HG02943 (cell line): ENCODE data around the gene HIPK1.

Experiments used
- ATAC-seq: cut with Tn5 transposase; IDR thresholded peaks from one replicate; pipeline ENCODE4 v1.9.1; 2021; ENCODE audit warnings: mild to moderate bottlenecking, low read depth, moderate library complexity; ENCODE audit not compliant: unreplicated experiment

The HIPK1 gene

GRCh38 chr1:113977906-113978305, 48.8 kb downstream of the HIPK1 start:
- no peak for ATAC-seq

DNA sequence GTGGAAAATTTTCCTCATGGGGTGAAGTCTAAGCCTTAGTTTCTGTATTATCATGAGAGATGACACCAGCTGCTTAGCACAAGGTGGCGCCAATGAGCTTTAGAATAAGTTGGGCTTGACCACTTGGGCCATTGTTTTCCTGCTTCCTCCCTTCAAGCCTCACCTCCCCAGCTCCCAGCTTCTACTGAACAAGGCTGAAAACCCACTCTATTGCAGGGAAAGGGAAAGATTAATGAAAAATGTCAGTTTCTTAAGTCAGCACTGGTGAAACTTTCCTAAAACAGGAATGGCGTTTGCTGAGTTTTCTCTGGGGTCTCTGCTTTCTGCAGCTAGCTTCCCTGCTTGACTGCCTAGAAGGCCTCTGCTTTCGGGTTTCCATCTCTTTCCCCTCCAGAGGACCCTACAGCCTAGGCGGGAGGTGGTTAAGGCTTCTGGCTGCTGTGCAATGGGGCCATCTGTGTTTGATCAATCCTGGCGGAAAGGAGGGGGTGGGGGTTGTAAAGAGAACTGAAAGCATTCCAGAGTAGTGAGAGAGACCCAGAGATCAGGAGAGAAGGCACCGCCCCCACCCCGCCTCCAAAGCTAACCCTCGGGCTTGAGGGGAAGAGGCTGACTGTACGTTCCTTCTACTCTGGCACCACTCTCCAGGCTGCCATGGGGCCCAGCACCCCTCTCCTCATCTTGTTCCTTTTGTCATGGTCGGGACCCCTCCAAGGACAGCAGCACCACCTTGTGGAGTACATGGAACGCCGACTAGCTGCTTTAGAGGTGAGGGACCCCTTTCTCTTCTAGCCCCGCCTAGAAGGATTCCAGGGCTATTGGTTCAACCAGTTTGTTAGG, 50.0 kb downstream of the HIPK1 start, which contains the start of gene OLFML3:
TSS of gene OLFML3 (plus strand) at position 612 of the 840 bp plus-strand sequence. CDS start at position 655, 43 bp downstream.
- ATAC-seq, result no peak

DNA sequence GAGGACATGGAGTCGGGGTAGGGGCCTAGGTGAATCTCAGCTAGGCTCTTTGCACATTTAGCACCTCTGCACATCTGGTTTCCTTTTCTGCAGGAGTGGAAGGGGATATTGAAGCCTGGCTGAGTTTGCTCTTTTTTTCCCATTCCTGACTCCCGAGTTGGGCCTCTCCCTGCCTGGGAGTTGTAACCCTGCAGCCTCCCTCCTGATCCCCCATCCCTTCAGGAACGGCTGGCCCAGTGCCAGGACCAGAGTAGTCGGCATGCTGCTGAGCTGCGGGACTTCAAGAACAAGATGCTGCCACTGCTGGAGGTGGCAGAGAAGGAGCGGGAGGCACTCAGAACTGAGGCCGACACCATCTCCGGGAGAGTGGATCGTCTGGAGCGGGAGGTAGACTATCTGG, 51.0 kb downstream of the HIPK1 start:
- no peak for ATAC-seq

DNA sequence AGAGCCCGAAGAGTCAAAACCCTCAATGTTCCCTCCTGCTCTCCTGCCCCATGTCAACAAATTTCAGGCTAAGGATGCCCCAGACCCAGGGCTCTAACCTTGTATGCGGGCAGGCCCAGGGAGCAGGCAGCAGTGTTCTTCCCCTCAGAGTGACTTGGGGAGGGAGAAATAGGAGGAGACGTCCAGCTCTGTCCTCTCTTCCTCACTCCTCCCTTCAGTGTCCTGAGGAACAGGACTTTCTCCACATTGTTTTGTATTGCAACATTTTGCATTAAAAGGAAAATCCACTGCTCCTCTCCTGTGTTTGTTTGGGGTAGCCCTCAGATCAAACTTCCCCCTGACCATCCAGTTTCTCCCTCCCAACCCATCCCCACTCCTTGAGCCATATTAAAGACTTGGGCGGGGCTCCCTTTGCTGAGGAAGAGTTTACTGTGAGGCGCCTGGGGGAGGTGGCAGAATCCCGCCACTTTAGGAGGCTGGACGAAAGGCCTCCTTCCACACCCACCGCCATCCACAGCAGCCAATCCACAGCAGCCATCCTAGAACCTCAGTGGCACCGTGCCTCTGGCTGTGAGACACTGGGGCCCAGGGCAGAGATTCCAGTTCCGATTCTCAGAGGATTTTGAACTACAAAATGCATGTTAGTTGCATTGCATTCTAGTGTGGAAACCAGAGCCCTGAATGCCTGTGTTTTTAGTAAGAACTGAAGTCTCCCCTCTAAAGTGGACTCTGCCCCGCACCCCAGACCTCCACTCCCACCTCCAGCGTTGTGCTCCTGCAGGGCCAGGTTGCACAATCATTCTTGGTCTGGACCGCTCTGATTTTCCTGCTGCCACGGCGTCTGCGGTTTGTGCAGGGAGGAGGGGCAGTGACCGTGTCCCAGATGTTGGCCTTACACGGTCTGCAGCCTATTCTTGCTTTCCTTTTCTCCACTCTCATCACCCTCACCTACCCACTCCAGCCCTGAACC, 53.1 kb downstream of the HIPK1 start:
- ATAC-seq, result no peak

DNA sequence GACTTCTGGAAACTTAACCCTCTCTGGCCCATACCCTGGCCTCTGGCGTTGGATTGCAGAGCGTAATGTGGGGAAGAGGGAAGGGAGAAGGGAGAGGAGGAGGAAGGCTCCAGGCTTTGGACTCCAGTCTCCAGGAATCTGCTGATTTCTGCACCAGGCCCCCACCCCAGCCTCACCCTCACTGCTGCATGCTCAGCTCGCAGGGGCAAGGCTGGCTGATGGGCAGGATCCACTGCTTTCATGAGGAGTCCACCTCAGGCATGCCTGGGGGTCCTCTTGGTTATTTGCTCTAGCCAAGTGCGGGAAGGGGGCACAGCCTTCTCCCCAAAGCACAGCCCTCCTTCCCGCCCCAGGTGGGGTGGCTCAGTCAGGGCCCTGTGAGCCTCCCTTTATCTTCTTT, 53.8 kb downstream of the HIPK1 start:
- no peak for ATAC-seq

DNA sequence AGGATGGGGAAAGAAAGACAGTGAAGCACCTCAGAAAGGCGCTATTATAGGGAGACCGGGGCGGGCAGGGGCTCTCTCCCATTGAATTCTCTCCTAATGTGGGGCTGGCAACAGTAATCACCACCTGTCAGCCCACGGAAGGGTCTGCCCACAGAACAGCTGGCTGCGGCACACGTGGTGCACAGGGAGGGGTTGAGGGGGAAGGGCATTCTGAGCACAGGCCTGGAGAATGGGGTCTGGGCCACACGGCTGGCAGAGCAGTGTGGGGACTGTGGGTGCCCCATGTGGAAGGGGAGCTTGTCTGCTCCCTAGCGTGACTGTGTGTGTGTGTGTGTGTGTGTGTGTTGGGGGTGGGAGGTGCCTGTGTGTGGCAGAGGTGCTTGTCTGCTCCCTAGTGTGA, 54.3 kb downstream of the HIPK1 start:
- ATAC-seq, result no peak

DNA sequence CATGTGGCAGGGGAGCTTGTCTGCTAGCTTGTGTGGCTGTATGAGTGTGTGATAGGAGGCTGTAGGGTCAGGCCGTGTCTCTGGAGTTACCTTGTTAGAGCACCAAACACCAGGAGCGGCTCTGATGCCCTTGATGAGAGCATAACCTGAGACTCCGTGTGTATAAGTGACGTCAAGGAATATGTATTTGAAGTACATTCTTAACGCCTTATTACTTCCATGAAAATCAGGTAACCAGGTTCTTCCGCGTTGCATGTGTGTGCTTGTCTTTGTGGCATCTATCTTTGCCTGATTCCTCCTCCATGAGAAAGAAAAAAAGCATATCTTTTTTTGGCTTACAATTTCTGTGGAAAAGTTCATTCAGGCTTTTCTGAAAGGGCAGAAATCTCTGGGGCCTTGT, 54.7 kb downstream of the HIPK1 start:
- no peak for ATAC-seq

DNA sequence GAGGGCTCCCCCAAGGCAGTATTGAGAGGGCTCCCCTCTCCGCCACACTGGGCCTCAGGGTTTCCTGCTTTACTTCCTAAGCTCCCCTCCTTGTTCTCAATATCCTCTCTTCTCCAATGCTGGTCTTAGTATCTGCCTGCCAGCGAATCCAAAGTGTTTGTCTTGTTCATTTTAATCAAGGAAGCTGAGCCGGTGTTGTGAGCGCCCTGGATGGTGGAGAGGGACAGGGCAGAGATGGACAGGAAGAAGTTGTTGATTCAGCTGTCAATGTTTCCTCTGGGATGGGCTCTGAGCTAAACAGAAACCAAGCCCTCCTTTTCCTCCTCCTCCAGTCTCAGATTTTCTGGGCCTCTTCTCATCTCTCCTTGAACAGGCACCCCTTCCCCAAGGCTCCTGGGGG, 55.6 kb downstream of the HIPK1 start:
- no peak for ATAC-seq

- ATAC-seq, result no peak
Measured at GRCh38 chr1:113986802-113987201, 57.7 kb downstream of the HIPK1 start.

- no peak for ATAC-seq
Measured at GRCh38 chr1:113987259-113987658, 58.1 kb downstream of the HIPK1 start.

DNA sequence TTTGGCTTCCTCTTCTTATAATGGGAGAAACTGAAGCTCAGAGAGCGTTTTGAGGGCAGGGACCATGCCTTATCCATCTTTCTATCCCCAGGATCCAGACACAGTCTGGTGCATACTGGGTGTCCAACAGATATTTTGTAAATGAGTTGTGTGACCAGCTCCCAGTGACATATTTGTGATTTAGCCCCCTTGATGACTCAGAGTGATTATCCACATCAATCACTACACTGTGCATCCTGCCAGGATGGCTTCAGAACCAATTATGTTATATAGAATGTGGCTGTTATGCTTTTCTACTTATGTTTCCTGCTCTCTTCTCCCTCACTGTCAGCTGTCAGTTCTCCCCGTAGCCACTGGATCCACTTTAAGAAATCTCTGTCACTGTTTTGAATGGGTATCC, 61.4 kb downstream of the HIPK1 start:
- no peak for ATAC-seq

- no peak for ATAC-seq
Measured at GRCh38 chr1:113990961-113991360, 61.8 kb downstream of the HIPK1 start.

- ATAC-seq, result no peak
Measured at GRCh38 chr1:113991467-113991997, 62.4 kb downstream of the HIPK1 start.

GRCh38 chr1:113993072-113993471, 63.9 kb downstream of the HIPK1 start:
- ATAC-seq, result no peak

DNA sequence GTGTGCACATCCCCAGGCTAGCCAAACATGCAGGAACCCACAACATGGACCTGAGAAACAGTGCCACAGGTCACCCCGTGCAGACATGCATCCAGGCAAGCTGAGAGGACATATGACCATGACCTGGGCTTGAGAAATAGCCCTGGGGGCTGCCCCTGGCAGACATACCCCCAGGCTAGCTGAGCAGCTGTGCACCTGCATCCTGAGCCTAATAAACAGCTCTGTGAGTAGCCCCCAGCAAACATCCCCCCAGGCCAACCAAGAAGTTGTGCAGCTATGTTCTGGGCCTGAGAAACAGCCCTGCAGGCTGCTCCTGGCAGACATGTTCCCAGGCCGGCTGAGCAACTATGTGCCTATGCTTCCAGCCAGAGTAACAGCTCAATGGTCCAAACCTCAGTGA, 64.6 kb downstream of the HIPK1 start:
- no peak for ATAC-seq

DNA sequence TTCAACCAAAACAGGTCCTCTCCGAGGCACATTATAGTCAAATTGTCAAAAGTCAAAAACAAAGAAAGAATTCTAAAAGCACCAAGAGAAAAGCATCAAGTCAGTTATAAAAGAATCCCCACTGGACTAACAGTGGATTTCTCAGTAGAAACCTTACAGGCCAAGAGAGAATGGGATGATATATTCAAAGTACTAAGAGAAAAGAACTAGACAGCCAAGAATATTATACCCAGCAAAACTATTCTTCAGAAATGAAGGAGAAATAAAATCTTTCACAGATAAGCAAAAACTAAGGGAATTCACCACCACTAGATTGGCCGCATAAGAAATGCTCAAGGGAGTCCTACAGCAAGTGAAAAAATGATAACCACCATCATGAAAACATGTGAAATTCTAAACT, 66.3 kb downstream of the HIPK1 start:
- ATAC-seq, result no peak

- ATAC-seq, result no peak
Measured at GRCh38 chr1:113998361-113998760, 69.2 kb downstream of the HIPK1 start.

DNA sequence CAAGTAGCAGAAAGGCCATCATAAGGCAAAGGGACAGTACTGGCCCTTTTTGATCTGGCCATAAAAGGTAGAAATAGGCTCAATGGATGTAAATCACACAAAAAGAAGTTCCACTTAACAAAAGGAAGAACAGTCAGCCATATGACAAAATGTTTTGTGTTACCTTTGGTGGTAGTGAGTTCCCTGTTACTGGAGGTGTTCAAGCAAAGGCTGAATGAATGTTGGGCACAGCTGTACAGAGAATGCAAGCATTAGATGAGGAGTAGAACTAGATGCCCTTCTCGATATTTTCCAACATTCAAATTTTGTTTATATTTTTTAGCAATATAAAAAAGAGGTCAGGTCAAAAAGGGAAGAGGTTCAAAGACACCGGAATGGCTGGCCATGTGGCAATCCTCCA, 70.1 kb downstream of the HIPK1 start:
- ATAC-seq, result no peak

DNA sequence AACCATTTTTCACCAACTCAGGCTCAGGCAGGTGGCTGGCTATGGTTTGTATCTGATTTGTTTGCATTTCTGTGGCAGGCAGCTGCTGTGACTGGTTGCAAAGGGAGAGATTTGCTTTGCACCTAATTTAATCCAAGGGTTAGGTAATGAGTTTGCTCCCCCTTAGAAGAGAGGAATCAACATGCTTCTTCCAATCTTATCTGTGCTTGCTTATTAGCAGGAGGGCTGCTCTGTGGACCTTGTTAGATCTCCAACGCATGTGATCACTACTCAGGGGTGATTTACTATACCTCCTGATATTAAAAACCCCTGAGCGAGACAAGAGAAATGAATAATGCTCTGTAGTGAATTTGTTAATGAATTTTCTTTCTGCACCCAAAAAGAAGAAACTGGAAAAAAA, 70.7 kb downstream of the HIPK1 start:
- no peak for ATAC-seq

DNA sequence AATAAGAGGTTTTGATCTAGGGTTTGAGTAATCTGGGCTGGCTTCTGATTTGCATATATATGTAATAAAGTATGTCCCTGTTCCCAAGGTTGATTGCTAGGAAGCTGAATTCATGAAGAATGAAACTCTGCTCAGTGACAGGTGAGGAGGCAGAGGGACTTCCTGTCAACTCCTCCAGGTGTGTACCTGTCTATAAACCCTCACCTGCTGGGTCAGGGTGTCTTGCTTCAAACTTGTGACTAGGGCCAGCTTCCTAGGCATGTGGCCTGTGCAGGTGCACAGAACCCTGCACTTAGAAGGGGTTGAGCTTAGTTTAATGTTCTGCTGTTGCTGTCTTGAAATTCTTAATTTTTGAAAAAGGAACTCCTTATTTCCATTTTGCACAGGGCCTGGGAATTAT, 71.3 kb downstream of the HIPK1 start:
- ATAC-seq, result no peak
